GM12865 (cell line): ENCODE data around the gene CDK3.
"Not testable (repeated sequence)": the region's sequence is repeated elsewhere in the genome, so short reads cannot be mapped to it uniquely, and the experiment has no call there.

Experiments used
- DNase-seq: peaks from one replicate; pipeline ENCODE4 v3.0.0; 2010; ENCODE audit warnings: low read depth
- H3K4me3 ChIP-seq: 2 replicates; pipeline ENCODE4 v1.5.1; 2011; ENCODE audit warnings: mild to moderate bottlenecking, low read depth, low read length, control low read depth
- TF ChIP-seq, protein P1 (sequence below): IDR thresholded peaks from 2 replicates; pipeline ENCODE4 v1.5.1; 2011; ENCODE audit warnings: low read length, control low read depth, low read depth, inconsistent platforms; ENCODE audit not compliant: insufficient read depth; ENCODE audit errors: missing control alignments

CDK3 gene

DNA sequence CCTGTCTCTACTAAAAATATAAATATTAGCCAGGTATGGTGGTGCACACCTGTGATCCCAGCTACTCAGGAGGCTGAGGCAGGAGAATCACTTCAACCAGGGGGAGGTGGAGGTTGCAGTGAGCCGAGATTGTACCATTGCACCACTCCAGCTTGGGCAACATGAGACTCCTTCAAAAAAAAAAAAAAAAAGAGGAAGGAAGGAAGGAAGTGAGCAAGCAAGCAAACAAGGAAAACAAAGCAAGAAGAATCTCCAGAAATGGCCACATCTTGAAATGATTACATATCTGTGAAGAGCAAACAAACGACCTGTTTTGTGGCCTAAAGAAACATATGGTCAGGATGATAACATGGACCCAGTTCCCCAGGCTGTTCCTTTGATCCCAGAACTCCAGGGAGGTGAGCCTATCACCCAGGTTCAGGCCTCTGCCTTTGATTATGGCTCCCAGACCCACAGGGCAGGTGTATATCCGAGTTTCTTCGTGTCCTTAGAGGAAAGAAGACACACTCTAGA, 30.6 kb upstream of the CDK3 start:
- no peak for DNase-seq

DNA sequence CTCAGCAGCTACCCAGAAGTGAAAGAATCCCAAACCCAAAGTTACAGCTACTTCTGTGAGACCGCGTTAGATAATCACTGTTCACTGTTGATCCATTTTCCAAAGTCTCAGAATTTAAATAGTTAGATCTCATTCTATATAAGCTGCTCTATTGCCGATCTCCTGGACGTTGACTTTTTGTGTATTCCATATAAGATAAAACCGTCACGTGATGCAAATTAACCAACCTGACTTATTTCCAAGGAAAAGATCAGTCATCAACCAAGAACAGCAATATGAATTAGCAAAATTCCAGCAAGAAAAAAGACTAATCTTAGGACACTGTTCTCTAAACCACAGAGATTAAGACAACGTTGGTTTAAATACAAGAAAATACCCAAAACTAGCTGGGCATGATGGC, 30.0 kb upstream of the CDK3 start:
- TF ChIP-seq, protein P1, sequence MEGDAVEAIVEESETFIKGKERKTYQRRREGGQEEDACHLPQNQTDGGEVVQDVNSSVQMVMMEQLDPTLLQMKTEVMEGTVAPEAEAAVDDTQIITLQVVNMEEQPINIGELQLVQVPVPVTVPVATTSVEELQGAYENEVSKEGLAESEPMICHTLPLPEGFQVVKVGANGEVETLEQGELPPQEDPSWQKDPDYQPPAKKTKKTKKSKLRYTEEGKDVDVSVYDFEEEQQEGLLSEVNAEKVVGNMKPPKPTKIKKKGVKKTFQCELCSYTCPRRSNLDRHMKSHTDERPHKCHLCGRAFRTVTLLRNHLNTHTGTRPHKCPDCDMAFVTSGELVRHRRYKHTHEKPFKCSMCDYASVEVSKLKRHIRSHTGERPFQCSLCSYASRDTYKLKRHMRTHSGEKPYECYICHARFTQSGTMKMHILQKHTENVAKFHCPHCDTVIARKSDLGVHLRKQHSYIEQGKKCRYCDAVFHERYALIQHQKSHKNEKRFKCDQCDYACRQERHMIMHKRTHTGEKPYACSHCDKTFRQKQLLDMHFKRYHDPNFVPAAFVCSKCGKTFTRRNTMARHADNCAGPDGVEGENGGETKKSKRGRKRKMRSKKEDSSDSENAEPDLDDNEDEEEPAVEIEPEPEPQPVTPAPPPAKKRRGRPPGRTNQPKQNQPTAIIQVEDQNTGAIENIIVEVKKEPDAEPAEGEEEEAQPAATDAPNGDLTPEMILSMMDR: no peak
- H3K4me3 ChIP-seq: no peak overlapping the region
- no peak for DNase-seq

More for the DNA sequence above, 30.6 kb upstream of the CDK3 start:
- TF ChIP-seq, protein P1: no peak
- H3K4me3 ChIP-seq: no peak overlapping the region

DNA sequence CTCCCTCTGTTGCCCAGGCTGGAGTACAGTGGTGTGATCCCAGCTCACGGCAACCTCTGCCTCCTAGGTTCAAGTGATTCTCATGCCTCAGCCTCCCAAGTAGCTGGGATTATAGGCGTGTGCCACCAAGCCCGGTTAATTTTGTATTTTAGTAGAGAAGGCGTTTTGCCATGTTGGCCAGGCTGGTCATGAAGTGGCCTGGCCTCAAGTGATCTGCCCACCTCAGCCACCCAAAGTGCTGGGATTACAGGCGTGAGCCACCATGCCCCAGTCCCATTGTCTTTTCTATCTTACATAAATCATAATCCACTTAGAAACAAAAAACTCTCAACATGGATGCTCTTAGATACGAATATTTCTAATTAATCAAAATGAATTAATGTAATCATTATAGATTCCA, 25.5 kb upstream of the CDK3 start:
- not testable (repeated sequence) for DNase-seq, H3K4me3 ChIP-seq

DNA sequence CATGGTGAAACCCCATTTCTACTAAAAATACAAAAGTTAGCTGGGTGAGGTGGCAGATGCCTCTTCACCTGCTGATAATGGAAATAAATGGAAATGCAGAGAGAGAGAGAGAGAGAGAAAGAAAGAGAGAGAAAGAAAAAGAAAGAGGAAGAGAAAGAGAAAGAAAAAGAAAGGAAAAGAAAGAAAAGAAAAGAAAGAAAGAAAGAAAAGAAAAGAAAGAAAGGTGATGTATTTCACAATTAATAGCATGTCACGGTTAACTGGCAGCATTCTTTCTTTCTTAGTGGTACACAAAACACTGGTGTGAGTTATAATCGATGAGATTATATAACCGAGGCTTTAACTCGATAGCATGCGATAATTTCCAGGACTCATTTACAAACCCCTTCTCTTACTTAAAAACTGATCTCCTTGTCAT, 24.9 kb upstream of the CDK3 start:
- no peak overlapping the region for H3K4me3 ChIP-seq
- TF ChIP-seq, protein P1: no peak
- DNase-seq: no peak

DNA sequence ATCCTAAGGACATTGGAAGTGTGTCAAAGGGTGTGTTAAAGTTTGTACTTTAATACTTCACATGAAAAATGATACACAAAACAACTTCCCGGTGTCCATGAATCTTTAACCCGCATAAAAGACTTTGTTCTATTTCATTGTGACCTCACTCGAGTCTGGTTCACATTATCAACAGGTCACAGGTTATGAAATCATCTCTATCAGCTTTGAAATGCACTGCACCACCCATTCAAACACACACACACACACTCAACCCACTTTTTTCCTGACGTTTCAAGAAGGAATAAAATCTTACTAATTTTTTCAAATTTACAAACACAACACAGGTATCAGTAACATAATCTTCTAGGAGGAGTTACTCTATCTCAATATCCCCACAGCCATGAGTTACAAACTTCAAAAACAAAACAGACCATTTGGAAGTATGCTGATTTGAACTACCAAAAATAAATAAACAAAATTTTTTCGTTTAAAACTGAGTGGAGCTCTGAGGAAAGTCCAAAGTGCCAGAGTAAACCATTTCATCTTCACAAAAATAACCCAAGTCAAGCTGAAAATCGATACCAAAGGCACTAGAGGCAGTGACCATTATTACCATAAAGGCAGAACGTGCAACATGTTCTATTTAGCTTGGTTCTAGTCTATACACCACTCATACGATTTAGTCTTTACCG, 24.3 kb upstream of the CDK3 start:
- no peak overlapping the region for H3K4me3 ChIP-seq
- DNase-seq: no peak
- TF ChIP-seq, protein P1: no peak

DNA sequence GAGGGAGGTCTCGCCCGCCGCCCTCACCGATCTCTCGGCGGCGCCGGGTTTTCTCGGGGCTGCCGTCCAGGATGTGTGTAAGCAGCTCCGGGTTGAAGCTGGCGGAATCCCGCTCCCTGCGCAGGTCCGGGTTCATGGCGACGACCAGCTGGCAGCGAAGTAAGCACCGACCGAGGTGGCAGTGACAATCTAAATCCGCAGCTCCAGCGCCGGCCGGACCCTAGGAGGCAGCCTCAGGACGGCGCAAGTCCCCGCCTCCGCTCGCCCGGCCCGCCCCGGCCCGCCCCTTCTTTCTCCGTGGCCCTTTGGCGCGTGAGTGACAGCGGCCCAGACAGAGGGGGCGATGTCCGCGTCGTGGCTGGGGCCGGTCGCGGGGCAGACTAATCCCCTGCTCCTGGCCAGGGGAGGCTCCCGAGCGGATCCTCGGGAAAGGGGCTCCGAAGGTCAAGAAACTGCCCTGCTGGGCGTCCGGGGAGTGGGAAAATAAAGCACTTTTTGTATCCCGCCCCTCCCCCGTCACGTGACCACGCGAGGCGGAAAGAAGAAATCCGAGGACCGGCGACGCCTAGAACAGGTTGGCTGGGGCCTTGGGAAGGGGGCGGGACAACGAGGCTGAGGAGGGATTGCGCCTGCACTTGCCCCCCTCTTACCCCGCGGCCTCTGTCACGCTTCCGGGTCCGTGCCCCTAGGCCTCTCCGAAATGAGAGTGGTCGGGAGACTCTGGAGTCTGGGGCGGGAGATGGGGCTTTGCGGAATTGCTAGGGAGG, 21.5 kb upstream of the CDK3 start, which contains the start of the genes ACOX1 and TEN1:
Gene ACOX1 (minus strand): TSS at position 229 of the 767 bp plus-strand sequence. CDS start 93 bp downstream, at position 136.
Gene TEN1 (plus strand): TSS at position 303 of the 767 bp plus-strand sequence. CDS start 6,953 bp downstream, outside the sequence.
- TF ChIP-seq, protein P1: peak; percentile 25
- peak; percentile 98 for DNase-seq
- H3K4me3 ChIP-seq: peak within 1 kb of the TSS; percentile 54

DNA sequence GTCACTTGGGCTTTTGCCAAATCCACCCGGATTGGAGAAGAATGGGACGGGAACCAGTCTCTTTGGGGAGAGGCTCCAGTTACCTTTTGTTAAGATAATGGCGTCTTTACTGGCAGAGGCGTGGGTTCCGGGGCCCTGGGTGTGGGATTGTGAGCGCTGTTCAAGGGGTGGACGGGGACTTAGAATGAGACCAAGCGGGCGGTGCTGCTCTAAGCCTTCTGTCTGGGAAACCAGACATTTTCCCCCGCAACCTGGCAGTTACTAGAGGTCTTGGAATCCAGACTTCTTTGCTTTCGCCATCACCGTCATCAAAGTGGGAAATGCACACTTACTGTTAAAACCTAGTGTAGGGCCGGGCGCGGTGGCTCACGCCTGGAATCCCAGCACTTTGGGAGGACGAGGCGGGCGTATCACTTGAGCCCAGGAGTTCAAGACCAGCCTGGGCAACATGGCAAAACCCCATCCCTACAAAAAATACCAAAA, 20.9 kb upstream of the CDK3 start:
- peak overlapping the region; percentile 54 for H3K4me3 ChIP-seq
- no peak for DNase-seq
- TF ChIP-seq, protein P1: no peak
